KG1 (cell line): Measurements from ENCODE around the gene GLT1D1.
A peak's percentile ranks its signal among the peaks of the same experiment; 100 is the strongest.
"Not testable (repeated sequence)": the region's sequence is repeated elsewhere in the genome, so short reads cannot be mapped to it uniquely, and the experiment has no call there.

Experiments used
- DNase-seq: peaks from one replicate; lab custom pipeline; 2025; lab: John Stamatoyannopoulos, UW

Gene GLT1D1

GRCh38 chr12:128820723-128821432 is 32.4 kb upstream of the GLT1D1 start:
- no peak for DNase-seq

DNA sequence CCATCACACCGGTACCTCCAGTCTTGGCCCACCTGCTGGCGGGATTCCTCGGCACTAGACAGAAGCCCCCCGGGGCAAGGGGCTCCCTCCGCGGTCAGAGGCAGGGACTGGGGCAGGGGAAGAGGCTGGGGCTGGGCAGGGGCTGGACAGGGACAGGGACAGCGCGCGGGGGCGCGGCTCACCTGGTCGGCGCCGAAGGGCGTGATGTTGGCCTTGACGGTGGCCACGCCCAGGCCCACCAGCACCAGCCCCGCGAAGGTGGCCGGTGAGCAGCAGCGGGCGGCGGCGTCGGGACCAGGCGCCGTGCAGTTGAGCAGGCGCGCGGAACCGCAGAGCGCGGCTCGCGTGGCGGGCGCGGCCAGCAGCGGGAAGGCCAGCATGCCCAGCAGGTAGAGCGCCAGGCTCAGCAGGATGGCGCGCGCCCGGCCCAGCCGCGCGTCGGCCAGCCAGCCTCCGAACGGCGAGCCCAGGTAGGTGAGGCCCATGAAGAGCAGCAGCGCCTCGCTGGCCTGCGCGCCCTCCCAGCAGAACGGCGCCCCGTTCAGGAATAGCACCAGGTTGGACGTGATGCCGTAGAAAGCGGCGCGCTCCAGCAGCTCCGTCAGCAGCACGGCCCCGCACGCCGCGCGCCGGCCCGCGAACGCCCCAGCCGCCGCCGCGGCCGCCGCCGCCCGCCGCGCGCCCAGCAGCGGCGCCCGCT is 29.9 kb upstream of the GLT1D1 start:
- no peak for DNase-seq

DNA sequence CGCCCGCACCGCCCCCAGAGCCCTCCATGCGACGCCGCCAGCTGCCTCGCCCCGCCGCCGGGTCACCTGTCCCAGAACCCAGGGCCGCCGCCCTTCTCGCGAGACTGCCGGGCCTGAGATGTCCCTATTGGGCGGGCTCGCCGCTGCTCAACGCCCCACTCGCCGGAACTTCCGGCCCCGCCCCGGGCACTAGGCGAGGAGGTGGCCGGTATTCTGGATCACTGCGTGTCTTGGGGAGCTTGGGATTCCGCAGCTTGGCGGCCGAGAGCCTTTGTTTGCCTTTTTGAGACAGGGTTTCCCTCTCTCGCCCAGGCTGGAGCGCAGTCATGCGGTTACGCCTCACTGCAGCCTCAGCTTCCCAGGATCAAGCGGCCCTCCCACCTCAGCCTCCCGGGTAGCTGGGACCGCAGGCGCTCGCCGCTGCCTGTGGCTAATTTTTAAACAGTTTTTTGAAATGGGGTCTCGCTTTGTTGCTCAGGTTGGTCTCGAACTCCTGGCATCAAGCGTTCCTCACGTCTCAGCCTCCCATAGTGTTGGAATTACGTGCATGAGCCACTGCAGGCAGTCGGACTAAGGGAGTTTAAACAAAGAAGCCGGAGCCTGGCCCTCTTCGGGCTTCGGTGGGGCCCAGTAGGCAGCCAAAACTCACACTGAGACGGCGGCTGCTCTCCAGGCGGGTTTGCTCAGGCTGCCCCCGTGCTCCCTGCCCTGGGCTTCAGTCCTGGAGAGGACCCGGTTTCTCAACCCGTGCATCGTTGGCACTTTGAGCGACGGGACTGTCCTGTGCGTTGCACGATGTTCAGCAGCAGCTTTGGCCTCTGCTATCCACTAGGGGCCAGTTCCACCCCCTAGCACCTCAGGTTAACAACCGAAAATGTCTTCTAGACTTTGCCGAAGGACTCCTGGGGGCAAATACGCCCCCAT is 29.1 kb upstream of the GLT1D1 start, which contains the start of gene SLC15A4:
SLC15A4 (minus strand) TSS at position 43 of the 924 bp plus-strand sequence; CDS start at position 28, 15 bp downstream.
- DNase-seq, result peak; percentile 65

DNA sequence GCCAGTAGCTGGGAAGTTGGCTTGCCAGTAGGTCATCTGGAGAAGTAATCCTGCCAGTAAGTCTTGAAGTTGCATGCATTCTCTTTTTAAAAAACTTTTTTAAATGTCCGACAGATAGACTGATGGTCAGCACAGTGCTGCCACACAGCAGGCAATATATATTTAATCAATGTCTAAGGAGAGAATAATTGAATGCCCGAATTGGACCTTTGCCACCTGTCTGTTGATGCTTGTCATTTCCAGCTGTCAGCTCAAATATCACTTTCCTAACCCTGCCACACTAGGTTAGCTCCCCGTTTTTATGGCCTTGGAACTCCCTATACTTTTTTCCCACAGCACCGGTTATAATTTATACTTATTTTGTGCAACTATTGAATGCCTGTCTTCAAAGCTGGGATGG is 27.4 kb upstream of the GLT1D1 start:
- DNase-seq, result no peak

GRCh38 chr12:128827724-128828123 is 25.6 kb upstream of the GLT1D1 start:
- no peak for DNase-seq

- DNase-seq, result no peak
These were observed 23.3 kb upstream of the GLT1D1 start for GRCh38 chr12:128829861-128830504.

DNA sequence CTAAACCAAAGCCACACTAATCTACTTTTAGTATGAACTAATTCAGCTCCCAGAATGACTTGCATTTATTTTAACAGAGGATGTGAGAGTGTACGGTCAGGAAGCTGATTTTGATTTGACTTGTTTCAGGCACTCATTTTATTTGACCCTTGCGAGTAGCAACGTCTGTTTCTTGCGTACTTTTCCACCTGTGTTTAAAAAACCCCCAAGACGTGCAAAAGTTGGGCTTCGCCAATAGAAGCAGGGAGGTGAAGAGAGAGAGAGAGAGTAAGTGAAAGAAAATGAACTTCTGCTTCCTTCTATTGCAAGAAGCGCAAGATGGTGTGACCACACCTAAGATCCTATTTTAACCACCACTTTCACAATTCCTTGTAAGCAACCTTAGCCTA is 22.8 kb upstream of the GLT1D1 start:
- DNase-seq, result no peak

- DNase-seq, result no peak
These were observed 19.9 kb upstream of the GLT1D1 start for GRCh38 chr12:128833418-128833817.

DNA sequence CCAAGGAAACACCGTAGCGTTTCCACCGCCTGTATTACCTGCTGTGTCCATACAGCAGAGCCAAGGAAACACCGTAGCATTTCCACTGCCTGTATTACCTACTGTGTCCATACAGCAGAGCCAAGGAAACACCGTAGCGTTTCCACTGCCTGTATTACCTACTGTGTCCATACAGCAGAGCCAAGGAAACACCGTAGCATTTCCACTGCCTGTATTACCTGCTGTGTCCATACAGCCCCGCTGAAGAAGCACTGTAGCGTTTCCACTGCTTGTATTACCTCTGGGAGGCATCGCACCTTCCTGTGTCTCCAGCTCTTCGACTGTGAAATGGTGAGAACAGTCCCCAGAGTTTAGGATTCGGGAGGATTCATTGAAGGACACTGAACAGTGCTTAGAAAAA is 13.4 kb upstream of the GLT1D1 start:
- not testable (repeated sequence) for DNase-seq

DNA sequence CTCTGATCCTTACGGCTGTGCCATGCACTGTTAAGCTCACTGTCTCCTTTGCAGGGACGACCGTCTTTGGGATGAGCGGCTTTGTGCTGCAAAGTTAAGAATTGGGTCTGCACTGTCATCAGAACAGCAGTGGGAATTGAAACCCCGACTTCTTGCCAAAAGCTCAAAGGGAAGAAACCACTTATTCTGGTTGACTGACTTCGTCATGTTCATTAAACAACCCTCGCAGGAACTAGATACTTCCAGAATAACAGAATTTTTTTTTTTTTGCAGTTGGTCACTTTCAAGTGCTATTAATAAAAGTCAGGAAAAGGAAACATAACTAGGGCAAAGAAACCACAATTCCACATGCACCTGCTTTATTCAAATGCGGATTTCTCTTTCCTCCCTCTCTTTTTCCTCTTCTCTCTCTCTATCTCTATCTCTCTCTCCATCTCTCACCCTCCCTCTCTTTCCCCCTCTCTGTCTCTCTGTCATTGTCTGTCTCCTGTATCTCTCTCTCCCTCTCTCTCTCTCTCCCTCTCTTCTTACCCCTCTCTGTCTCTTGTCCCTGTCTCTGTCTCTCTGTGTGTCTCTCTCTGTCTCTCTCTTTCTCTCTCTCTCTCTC is 12.3 kb upstream of the GLT1D1 start:
- DNase-seq, result no peak

DNA sequence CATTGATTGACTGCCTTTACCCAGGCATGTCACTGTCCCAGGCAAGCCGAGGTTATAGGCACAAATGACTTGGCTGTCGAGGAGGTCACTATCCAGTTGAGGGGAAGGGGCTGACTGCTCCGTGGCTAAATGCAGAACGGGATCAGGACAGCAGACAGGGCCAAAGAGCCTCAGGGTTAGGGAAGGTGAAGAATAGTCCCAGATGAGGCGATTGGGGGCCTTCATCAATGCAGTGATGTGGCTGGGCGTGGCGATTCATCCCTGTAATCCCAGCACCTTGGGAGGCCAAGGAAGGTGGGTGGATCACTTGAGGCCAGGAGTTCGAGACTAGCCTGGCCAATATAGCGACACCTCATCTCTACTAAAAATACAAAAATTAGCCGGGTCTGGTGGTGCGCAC is 10.7 kb upstream of the GLT1D1 start:
- DNase-seq, result no peak

- no peak for DNase-seq
These were observed 9.7 kb upstream of the GLT1D1 start for GRCh38 chr12:128843538-128843937.

DNA sequence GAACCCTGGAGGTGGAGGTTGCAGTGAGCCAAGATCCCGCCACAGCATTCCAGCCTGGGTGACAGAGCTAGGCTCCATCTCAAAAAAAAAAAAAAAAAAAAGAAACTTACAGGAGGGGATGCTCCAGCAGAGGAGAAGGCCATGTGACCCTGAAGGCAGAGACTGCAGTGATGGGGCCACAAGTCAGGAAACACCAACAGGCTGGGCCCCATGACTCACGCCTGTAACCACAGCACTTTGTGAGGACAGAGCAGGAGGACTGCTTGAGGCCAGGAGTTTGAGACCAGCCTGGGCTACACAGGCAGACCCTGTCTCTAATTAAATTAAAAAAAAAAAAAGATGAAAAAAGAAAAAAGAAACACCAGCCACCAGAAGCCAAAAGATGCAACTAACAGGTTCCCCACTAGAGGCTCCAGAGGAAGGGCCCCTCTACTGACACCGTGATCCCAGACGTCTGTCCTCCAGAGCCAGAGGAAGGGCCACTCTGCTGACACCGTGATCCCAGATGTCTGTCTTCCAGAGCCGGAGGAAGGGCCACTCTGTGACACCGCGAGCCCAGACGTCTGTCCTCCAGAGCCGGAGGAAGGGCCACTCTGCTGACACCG is 9.1 kb upstream of the GLT1D1 start:
- no peak for DNase-seq

GRCh38 chr12:128846671-128847070 is 6.6 kb upstream of the GLT1D1 start:
- DNase-seq, result not testable (repeated sequence)

DNA sequence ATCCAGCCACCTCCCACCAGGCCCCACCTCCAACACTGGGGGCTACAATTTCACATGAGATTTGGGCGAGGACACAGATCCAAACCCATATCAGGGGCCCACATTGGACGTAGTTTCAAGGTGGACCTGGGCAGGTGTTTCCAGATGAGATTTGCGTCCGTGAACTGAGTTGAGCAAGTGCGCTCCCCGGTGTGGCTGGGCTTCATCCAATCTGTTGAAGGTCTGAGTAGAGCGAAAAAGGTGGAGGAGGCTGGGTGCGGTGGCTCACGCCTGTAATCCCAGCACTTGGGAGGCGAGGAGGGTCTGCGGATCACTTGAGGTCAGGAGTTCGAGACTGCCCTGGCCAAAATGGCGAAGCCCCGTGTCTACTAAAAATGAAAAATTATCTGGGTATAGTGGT is 4.9 kb upstream of the GLT1D1 start:
- DNase-seq, result no peak

DNA sequence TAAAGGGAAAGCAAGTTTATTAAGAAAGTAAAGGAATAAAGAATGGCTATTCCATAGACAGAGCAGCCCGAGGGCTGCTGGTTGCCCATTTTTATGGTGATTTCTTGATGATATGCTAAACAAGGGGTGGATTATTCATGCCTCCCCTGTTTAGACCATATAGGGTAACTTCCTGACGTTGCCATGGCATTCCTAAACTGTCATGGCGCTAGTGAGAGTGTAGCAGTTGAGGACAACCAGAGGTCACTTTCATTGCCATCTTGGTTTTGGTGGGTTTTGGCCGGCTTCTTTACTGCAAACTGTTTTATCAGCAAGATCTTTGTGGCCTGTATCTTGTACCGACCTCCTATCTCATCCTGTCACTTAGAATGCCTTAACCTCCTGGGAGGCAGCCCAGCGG is 3.5 kb upstream of the GLT1D1 start:
- not testable (repeated sequence) for DNase-seq

GRCh38 chr12:128850400-128850799 is 2.9 kb upstream of the GLT1D1 start:
- no peak for DNase-seq

- DNase-seq, result not testable (repeated sequence)
These were observed 1.8 kb upstream of the GLT1D1 start for GRCh38 chr12:128851429-128851828.

- no peak for DNase-seq
These were observed 1.1 kb upstream of the GLT1D1 start for GRCh38 chr12:128852026-128852698.

DNA sequence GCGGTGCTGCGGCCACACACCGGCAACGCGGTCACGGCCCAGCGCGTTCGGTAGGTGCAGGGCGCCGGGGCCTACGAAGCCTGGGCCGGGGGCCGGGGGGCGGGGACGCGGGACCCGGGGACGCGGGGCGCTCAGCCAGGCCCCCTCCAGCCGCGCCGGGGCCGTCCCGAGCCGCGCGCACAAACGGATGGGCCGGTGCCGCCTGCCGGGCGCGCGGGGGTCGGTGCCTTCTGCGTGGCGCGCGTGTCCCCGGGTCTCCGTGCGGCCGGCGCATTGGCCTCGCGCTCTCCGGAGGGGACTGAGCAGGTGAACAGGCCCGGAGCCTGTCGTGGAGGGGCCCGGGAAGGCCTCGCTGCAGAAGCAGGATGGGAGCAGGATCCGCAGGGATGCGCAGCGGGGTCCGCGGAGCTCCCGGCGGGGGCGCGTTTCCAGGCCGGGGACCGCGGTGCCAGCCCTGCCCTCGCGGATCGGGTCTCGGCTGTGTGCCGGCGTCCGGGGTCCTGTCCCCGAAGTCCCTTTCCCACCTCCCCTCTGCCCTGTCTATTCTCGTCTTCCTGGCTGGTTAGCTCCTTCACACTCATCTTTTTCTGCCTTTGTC is 421 bp downstream of the GLT1D1 start:
- no peak for DNase-seq
